A673 (cell line): ENCODE measurements around the gene ARHGAP8. TPM values are rescaled to one million over a fixed set of nuclear protein-coding genes. Genes with fewer than 3 reads are reported as not detected.

Experiments
- BruUV-seq: library from RNA; stranded (reverse); fragments of 400-500 nt; replicated peaks from 2 replicates; lab custom pipeline; 2021; lab: Mats Ljungman, UMichigan
- CTCF ChIA-PET: fragments of 300-600 bp; sonication (Branson Sonifier 250); formaldehyde crosslinking; loops from one replicate; lab custom pipeline; 2022; ENCODE audit warnings: antibody characterized with exemption; lab: Charles Lee
- POLR2A ChIA-PET: fragments of 300-600 bp; sonication (Branson Sonifier 250); formaldehyde crosslinking; loops from one replicate; lab custom pipeline; 2022; ENCODE audit warnings: antibody characterized with exemption; ENCODE audit not compliant: low non-redundant PET; lab: Charles Lee
- DNase-seq: peaks from one replicate; pipeline ENCODE4 v3.0.0-alpha.2; 2015; ENCODE audit warnings: low spot score
- H3K27ac ChIP-seq: fragments of 200-600 bp; sonication (generic); 2 replicates; pipeline ENCODE4 v1.5.1; 2016; ENCODE audit warnings: mixed run types, low read depth, mild to moderate bottlenecking, mixed read lengths, antibody characterized with exemption, low read length; ENCODE audit not compliant: poor library complexity, severe bottlenecking
- H3K27me3 ChIP-seq: fragments of 200-600 bp; sonication (generic); replicated peaks from 2 replicates; pipeline ENCODE4 v1.6.1; 2017; ENCODE audit warnings: mixed run types, low read depth, mild to moderate bottlenecking, mixed read lengths, antibody characterized with exemption, low read length; ENCODE audit not compliant: insufficient read depth, poor library complexity
- H3K36me3 ChIP-seq: fragments of 200-600 bp; sonication (generic); 2 replicates; pipeline ENCODE4 v1.6.1; 2016; ENCODE audit warnings: mixed run types, mild to moderate bottlenecking, mixed read lengths, antibody characterized with exemption, low read length; ENCODE audit not compliant: insufficient read depth, poor library complexity, severe bottlenecking
- H3K4me1 ChIP-seq: fragments of 200-600 bp; sonication (generic); 2 replicates; pipeline ENCODE4 v1.6.1; 2017; ENCODE audit warnings: mixed run types, mild to moderate bottlenecking, mixed read lengths, antibody characterized with exemption, low read length; ENCODE audit not compliant: insufficient read depth, poor library complexity, severe bottlenecking
- H3K4me3 ChIP-seq: fragments of 200-600 bp; sonication (generic); 2 replicates; pipeline ENCODE4 v1.5.1; 2016; ENCODE audit warnings: low read depth, mixed run types, mild to moderate bottlenecking, mixed read lengths, low read length; ENCODE audit not compliant: poor library complexity, severe bottlenecking
- H3K9me3 ChIP-seq: fragments of 200-600 bp; sonication (generic); 2 replicates; pipeline ENCODE4 v1.6.1; 2016; ENCODE audit warnings: mixed run types, low read depth, mild to moderate bottlenecking, mixed read lengths, antibody characterized with exemption, low read length; ENCODE audit not compliant: poor library complexity, severe bottlenecking
- EZH2 ChIP-seq: fragments of 200-600 bp; sonication (generic); IDR thresholded peaks from 2 replicates; pipeline ENCODE4 v1.6.1; 2017; ENCODE audit warnings: borderline replicate concordance, low read depth, mild to moderate bottlenecking, mixed read lengths, antibody characterized with exemption, low read length; ENCODE audit not compliant: poor library complexity, severe bottlenecking
- intact Hi-C: fragments of 100-400 bp; cut with micrococcal nuclease; formaldehyde crosslinking; loops from one replicate; pipeline ENCODE4 v1.10.0; 2022; ENCODE audit not compliant: unreplicated experiment
- total RNA-seq: library from RNA; stranded (reverse); gene quantifications from 2 replicates; pipeline ENCODE4 v1.2.3, GENCODE V29; 2021
- TF ChIP-seq, protein P1 (sequence below): fragments of 300-800, 200-600 bp; sonication (generic); conservative IDR thresholded peaks from 2 replicates; pipeline ENCODE4 v1.5.1; 2017; ENCODE audit warnings: low read depth, mild to moderate bottlenecking, antibody characterized with exemption, low read length, moderate library complexity, mixed read lengths

ARHGAP8 gene
- total RNA-seq, 1 experiment from 2014 or later: not detected

DNA sequence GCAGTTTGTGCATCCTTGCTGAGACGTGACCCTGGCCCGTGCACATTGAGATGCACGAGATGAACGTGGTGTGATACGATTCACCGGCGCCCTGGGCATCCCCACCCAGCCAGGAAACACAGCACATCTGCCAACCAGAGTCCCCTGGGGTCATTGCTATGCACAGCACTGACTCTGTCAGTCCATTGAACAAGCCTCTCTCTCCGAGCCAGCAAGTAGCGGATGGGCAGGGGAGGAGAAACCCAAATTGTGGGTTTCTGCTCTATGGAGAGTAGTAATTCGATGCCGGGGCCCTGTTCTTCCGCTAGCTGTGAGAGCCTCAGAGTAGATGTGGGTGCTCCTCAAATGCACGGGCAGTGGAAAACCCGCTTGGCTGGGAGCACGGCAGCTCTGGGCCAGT, 85.1 kb downstream of the ARHGAP8 start:
- ChIA-PET POLR2A (no interaction called here), CTCF (no interaction called here)
- intact Hi-C loops: no loop called here
- Histone ChIP-seq H3K36me3 (no peaks in the 10 kb centered on the region), H3K4me1 (peaks cover 9% of the 10 kb centered on the region), H3K27me3 (peaks cover 10% of the 10 kb centered on the region), H3K9me3 (peaks cover 6% of the 10 kb centered on the region), H3K27ac (no peak overlapping the region), H3K4me3 (no peak overlapping the region)
- BruUV-seq: no TSS peak
- TF ChIP-seq, protein P1, sequence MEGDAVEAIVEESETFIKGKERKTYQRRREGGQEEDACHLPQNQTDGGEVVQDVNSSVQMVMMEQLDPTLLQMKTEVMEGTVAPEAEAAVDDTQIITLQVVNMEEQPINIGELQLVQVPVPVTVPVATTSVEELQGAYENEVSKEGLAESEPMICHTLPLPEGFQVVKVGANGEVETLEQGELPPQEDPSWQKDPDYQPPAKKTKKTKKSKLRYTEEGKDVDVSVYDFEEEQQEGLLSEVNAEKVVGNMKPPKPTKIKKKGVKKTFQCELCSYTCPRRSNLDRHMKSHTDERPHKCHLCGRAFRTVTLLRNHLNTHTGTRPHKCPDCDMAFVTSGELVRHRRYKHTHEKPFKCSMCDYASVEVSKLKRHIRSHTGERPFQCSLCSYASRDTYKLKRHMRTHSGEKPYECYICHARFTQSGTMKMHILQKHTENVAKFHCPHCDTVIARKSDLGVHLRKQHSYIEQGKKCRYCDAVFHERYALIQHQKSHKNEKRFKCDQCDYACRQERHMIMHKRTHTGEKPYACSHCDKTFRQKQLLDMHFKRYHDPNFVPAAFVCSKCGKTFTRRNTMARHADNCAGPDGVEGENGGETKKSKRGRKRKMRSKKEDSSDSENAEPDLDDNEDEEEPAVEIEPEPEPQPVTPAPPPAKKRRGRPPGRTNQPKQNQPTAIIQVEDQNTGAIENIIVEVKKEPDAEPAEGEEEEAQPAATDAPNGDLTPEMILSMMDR: no peak
- no peak for TF ChIP-seq EZH2
- no peak for DNase-seq

DNA sequence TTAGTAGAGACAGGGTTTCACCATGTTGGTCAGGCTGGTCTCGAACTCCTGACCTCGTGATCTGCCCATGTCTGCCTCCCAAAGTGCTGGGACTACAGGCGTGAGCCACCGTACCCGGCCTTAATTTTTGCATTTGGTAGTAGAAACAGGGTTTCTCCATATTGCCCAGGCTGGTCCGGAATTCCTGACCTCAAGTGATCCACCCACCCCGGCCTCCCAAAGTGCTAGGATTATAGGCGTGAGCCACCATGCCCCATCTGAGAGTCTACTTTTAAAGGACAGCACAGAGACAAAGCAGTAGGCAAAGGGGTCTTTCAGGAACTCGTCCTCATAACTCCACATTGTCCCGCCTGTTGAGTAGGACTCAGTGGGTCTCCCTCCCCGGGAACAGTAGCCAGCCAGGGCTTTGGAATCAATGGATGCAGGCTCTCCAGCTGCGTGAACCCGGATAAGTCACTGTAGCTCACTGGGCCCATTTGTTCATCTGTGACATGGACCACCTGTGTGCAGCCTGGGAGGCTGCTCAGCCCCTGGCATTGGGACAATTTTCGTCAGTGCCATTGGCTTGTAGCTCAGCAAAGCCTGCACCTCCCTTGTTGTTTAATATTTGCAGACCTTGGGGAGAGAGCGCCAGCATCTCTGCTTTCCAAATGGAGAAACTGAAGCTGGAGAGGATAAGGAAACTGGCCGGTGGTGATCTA, 86.1 kb downstream of the ARHGAP8 start:
- ChIA-PET POLR2A (no interaction called here), CTCF (no interaction called here)
- no TSS peak for BruUV-seq
- Histone ChIP-seq H3K36me3 (no peaks in the 10 kb centered on the region), H3K4me1 (peaks cover 9% of the 10 kb centered on the region), H3K27me3 (peaks cover 10% of the 10 kb centered on the region), H3K4me3 (no peak overlapping the region), H3K27ac (no peak overlapping the region), H3K9me3 (peaks cover 6% of the 10 kb centered on the region)
- TF ChIP-seq EZH2: no peak
- TF ChIP-seq, protein P1: no peak
- no peak for DNase-seq
- intact Hi-C loops: no loop called here

DNA sequence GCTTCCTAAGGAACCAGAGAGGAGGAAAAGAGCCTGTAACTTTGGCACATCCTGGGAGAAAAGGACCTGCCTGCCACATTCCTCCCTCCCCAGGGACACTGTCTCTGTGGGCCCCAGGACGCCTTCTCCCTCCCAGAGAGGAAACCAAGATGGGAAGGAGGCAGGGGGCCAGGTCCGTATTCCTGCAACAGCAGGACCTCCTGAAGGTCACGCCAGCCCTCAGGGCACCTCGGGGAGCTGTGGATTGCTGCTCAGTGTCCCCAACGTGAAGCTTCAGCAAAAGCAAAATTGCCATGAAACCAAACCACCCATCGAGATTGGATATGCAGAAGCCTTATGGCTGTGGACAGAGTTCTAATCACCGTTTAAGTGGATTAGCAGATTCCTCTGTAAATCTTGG, 86.7 kb downstream of the ARHGAP8 start:
- DNase-seq: peak; percentile 18
- ChIA-PET POLR2A (no interaction called here), CTCF (no interaction called here)
- H3K4me3 ChIP-seq: no peak overlapping the region
- no peak overlapping the region for H3K27ac ChIP-seq
- intact Hi-C loops: no loop called here
- H3K27me3 ChIP-seq: peaks cover 8% of the 10 kb centered on the region
- peaks cover 9% of the 10 kb centered on the region for H3K4me1 ChIP-seq
- BruUV-seq: no TSS peak
- H3K36me3 ChIP-seq: no peaks in the 10 kb centered on the region
- TF ChIP-seq EZH2: no peak
- TF ChIP-seq, protein P1: no peak
- H3K9me3 ChIP-seq: peaks cover 6% of the 10 kb centered on the region
